Measurements from ENCODE around the gene GNA14.
"Not testable (repeated sequence)": the region's sequence is repeated elsewhere in the genome, so short reads cannot be mapped to it uniquely, and the experiment has no call there.

GNA14 gene

GRCh38 chr9:77464661-77465060, 183.5 kb downstream of the GNA14 start:
- Mint-ChIP-seq H3K4me1 (no peaks in the 10 kb centered on the region), H3K4me3 (no peak overlapping the region), H3K27ac (no peak overlapping the region), H3K36me3 (no peaks in the 10 kb centered on the region), H3K27me3 (peaks cover 4% of the 10 kb centered on the region), H3K9me3 (no peaks in the 10 kb centered on the region)

- H3K4me1 Mint-ChIP-seq, result peaks cover under 1% of the 10 kb centered on the region
- H3K27me3 Mint-ChIP-seq, result no peaks in the 10 kb centered on the region
- H3K9me3 Mint-ChIP-seq, result no peaks in the 10 kb centered on the region
- no peaks in the 10 kb centered on the region for H3K36me3 Mint-ChIP-seq
- H3K4me3 Mint-ChIP-seq, result no peak overlapping the region
- H3K27ac Mint-ChIP-seq, result no peak overlapping the region
Measured at GRCh38 chr9:77463151-77463550, 185.0 kb downstream of the GNA14 start.

- no peak overlapping the region for H3K27ac Mint-ChIP-seq
- no peaks in the 10 kb centered on the region for H3K36me3 Mint-ChIP-seq
- H3K4me1 Mint-ChIP-seq, result peaks cover 6% of the 10 kb centered on the region
- H3K27me3 Mint-ChIP-seq, result no peaks in the 10 kb centered on the region
- H3K4me3 Mint-ChIP-seq, result no peak overlapping the region
- no peaks in the 10 kb centered on the region for H3K9me3 Mint-ChIP-seq
Measured at GRCh38 chr9:77462066-77462465, 186.1 kb downstream of the GNA14 start.

- H3K9me3 Mint-ChIP-seq, result no peaks in the 10 kb centered on the region
- peaks cover 9% of the 10 kb centered on the region for H3K4me1 Mint-ChIP-seq
- H3K36me3 Mint-ChIP-seq, result no peaks in the 10 kb centered on the region
- H3K4me3 Mint-ChIP-seq, result no peak overlapping the region
- H3K27me3 Mint-ChIP-seq, result no peaks in the 10 kb centered on the region
- H3K27ac Mint-ChIP-seq, result no peak overlapping the region
Measured at GRCh38 chr9:77460938-77461337, 187.2 kb downstream of the GNA14 start.

- no peak overlapping the region for H3K4me3 Mint-ChIP-seq
- no peak overlapping the region for H3K27ac Mint-ChIP-seq
- H3K36me3 Mint-ChIP-seq, result no peaks in the 10 kb centered on the region
- H3K4me1 Mint-ChIP-seq, result peaks cover 31% of the 10 kb centered on the region
- H3K9me3 Mint-ChIP-seq, result no peaks in the 10 kb centered on the region
- no peaks in the 10 kb centered on the region for H3K27me3 Mint-ChIP-seq
Measured at GRCh38 chr9:77457916-77458592, 190.1 kb downstream of the GNA14 start.

DNA sequence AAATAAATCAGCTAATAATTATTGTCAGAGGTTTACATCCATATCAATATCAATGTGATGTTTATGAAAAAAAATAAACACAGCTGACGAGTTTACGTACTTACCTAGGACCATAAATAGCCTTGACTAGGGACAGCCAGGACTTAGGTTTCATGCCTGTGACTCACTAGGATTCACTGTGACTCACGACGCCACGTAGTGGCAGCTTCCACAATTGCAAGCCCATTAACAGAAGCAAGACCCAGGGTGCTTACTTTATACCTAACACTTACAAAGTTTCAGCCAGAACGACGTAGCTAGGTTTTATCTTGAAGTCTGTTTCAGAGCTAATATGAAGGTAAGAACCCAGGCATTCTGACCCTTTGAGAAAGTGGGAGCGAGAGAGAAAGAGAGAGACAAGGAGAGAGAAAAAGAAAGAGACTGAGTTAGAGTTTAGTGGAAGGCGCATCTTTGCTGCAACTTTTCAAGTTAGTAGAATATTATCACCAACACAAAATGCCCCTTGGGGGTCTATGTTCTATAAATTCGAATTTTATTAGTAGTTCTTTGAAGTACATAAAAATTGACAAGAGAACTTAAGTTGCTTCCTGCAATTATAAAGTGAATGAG, 191.2 kb downstream of the GNA14 start:
- Mint-ChIP-seq H3K9me3 (no peaks in the 10 kb centered on the region), H3K27ac (no peak overlapping the region), H3K4me3 (no peak overlapping the region), H3K36me3 (no peaks in the 10 kb centered on the region), H3K4me1 (peaks cover 31% of the 10 kb centered on the region), H3K27me3 (no peaks in the 10 kb centered on the region)

DNA sequence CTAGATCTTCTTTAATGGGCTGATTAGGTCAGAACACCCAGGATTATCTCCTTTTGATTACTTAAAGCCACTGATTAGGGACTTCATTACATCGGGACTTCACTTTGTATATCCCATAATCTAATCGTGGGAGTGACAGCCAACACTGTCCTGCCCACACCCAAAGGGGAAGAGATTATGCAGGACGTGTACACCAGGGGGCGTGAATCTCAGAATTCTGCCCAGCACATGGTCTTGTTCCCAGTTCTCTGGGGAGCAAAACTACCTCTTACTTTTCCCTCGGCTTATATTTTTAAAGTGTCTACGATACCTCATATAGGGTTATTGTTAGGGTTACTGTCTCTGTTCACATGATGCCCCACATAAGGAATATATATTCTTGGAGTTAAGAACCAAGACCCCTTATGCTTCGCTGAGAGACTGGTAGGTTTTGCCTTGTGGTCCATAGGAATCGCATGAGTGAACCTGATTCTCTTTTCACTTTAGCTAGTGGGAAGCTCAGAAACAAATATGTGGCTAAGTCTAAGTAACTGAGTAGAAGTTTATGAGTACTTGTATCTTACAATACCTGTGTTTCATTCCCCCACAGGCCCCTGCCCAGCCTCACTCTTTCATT, 192.7 kb downstream of the GNA14 start:
- Mint-ChIP-seq H3K4me1 (peaks cover 31% of the 10 kb centered on the region), H3K27ac (no peak overlapping the region), H3K4me3 (no peak overlapping the region), H3K27me3 (no peaks in the 10 kb centered on the region), H3K36me3 (no peaks in the 10 kb centered on the region), H3K9me3 (no peaks in the 10 kb centered on the region)

DNA sequence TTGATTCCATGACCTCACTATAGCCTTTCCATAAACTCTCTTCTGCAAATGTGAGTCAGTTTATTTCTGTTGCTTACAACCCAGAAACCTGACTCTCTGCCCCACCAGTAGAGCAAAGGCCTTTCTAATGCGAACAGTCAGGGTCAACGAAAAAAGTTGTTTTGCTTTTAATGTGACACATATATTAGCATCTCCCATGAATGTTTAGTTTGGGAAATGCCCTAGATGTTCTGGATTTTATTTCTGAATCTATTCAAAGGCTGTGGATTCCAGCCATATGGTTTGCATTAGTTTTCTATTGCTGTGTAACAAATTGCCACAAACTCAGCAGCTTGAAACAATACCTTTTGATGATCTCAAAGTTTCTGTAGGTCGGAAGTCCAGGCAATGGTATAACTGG, 193.5 kb downstream of the GNA14 start:
- Mint-ChIP-seq H3K36me3 (no peaks in the 10 kb centered on the region), H3K27ac (no peak overlapping the region), H3K4me1 (peaks cover 31% of the 10 kb centered on the region), H3K27me3 (no peaks in the 10 kb centered on the region), H3K4me3 (peak overlapping the region; percentile 13), H3K9me3 (no peaks in the 10 kb centered on the region)

GRCh38 chr9:77453825-77454647, 194.1 kb downstream of the GNA14 start:
- Mint-ChIP-seq H3K4me3 (peak overlapping the region; percentile 88), H3K27me3 (peaks cover 2% of the 10 kb centered on the region), H3K27ac (no peak overlapping the region), H3K9me3 (no peaks in the 10 kb centered on the region), H3K4me1 (peaks cover 31% of the 10 kb centered on the region), H3K36me3 (no peaks in the 10 kb centered on the region)

DNA sequence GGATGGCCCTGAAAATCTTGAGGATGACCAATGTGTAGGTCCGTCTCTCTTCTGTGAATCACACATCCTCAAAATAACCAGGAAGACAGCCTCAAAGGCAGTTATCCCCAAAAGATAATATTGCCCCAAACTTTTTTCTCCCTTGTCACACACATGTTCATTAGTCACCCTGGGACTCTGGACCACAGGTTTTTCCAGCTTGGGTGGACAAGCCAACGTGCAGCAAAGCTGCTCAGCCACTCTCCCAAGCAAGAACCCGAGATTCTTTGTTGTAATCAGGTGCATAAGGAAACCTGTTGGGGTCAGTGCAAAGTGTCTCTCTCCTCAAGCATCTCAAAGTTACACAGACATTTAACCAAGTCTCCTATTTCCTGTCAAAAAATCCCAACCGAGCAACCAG, 196.6 kb downstream of the GNA14 start:
- Mint-ChIP-seq H3K36me3 (no peaks in the 10 kb centered on the region), H3K27ac (no peak overlapping the region), H3K4me1 (peaks cover 21% of the 10 kb centered on the region)

GRCh38 chr9:77450085-77450475, 198.0 kb downstream of the GNA14 start:
- Mint-ChIP-seq H3K4me1 (peaks cover 18% of the 10 kb centered on the region), H3K27ac (no peak overlapping the region), H3K9me3 (peaks cover 5% of the 10 kb centered on the region), H3K4me3 (no peak overlapping the region), H3K36me3 (no peaks in the 10 kb centered on the region), H3K27me3 (peaks cover 2% of the 10 kb centered on the region)

More for the DNA sequence above, 196.6 kb downstream of the GNA14 start:
- Mint-ChIP-seq H3K27me3 (peaks cover 2% of the 10 kb centered on the region), H3K4me3 (no peak overlapping the region), H3K9me3 (peaks cover 5% of the 10 kb centered on the region)

DNA sequence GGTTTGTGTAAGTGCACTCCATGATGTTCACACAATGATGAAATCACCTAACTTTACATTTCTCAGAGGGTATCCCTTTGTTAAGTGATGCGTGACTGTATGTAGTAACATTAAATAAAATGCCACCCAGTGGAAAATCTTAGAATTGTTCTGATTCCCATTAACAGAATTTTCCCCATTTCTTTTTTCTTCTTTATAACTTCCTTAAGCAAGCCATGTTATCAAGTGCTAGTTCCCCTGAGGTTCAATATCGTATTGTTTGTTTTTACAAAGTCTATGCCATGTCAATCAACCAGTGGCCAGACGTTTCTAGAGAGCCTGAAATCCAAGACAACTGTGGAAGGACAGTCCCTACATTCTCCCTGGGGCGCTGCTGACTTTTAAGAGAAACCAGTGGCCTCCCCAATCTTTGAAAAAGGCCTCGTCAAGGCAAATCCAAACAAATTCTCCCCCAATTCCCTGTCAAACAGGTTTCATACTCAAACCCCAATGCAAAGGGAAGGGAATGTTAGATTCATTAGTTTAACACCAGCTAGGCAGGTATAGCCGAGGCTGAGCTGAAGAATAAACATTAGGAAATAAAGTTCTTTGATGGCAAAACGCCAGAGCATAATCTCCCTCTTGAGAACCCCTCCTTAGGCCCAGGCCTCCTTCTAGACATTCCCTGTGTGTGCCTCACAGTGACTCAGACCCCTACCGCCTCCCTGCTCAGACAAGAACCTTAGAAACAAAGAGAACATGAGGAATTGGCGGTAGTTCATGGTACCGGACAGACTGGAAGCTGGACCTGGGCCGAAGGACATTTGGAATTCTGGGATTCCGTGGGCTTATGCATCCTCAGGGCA, 198.7 kb downstream of the GNA14 start:
- Mint-ChIP-seq H3K27ac (no peak overlapping the region), H3K27me3 (peaks cover 2% of the 10 kb centered on the region), H3K36me3 (no peaks in the 10 kb centered on the region), H3K9me3 (peaks cover 5% of the 10 kb centered on the region), H3K4me3 (no peak overlapping the region), H3K4me1 (peaks cover 13% of the 10 kb centered on the region)

- peaks cover 2% of the 10 kb centered on the region for H3K27me3 Mint-ChIP-seq
- H3K36me3 Mint-ChIP-seq, result no peaks in the 10 kb centered on the region
Measured at GRCh38 chr9:77447646-77448045, 200.5 kb downstream of the GNA14 start.

GRCh38 chr9:77442436-77442835, 205.7 kb downstream of the GNA14 start:
- H3K36me3 Mint-ChIP-seq, result no peaks in the 10 kb centered on the region
- no peak overlapping the region for H3K4me3 Mint-ChIP-seq
- no peaks in the 10 kb centered on the region for H3K27me3 Mint-ChIP-seq
- no peaks in the 10 kb centered on the region for H3K4me1 Mint-ChIP-seq
- H3K9me3 Mint-ChIP-seq, result peaks cover 2% of the 10 kb centered on the region
- no peak overlapping the region for H3K27ac Mint-ChIP-seq

More at GRCh38 chr9:77447646-77448045, 200.5 kb downstream of the GNA14 start:
- Mint-ChIP-seq H3K9me3 (peaks cover 5% of the 10 kb centered on the region), H3K4me3 (no peak overlapping the region), H3K27ac (no peak overlapping the region), H3K4me1 (no peaks in the 10 kb centered on the region)

- H3K27ac Mint-ChIP-seq, H3K4me1 Mint-ChIP-seq: not testable (repeated sequence)
Measured at GRCh38 chr9:77441124-77441523, 207.0 kb downstream of the GNA14 start.

More at GRCh38 chr9:77441124-77441523, 207.0 kb downstream of the GNA14 start:
- not testable (repeated sequence) for H3K36me3 Mint-ChIP-seq, H3K4me3 Mint-ChIP-seq, H3K9me3 Mint-ChIP-seq, H3K27me3 Mint-ChIP-seq
